ENCODE data around the gene OR2T12. TPM values are rescaled to one million over a fixed set of nuclear protein-coding genes. Genes with fewer than 3 reads are reported as not detected.
"Not testable (repeated sequence)": the region's sequence is repeated elsewhere in the genome, so short reads cannot be mapped to it uniquely, and the experiment has no call there.

OR2T12 gene
- not detected for total RNA-seq
- under 1 TPM in 1 of 8 donors, not detected in 7; 0.03 TPM for polyA plus RNA-seq (ENCODE audit: insufficient read depth in 1 of 8, insufficient read length in 8 of 8, low replicate concordance in 1 of 8)
- long read RNA-seq, donor 1: 0 reads
- long read RNA-seq, donor 2: 0 reads
- long read RNA-seq, donor 3: 0 reads
- long read RNA-seq, donor 4: 0 reads
- long read RNA-seq, donor 5: 0 reads
- long read RNA-seq, donor 6: 0 reads
- long read RNA-seq, donor 7: 0 reads
- long read RNA-seq, donor 8: 0 reads
- long read RNA-seq, donor 9: 0 reads
- long read RNA-seq, donor 10: 0 reads
- long read RNA-seq, donor 11: 0 reads

GRCh38 chr1:248303324-248303723 lies at the start of gene OR2T12:
Gene OR2T12, minus strand, starts transcription at chr1:248303424. Its CDS starts 7,846 bp downstream, at chr1:248295578.
- no peaks in the 10 kb centered on the region for H3K4me1 ChIP-seq (ENCODE audit: control insufficient read depth, insufficient read depth, low read length)
- DNase-seq: no peak
- H3K9me3 ChIP-seq (replicated peaks; ENCODE audit: control insufficient read depth, low read depth, low read length): peaks cover 11% of the 10 kb centered on the region
- H3K4me3 ChIP-seq (ENCODE audit: low read length): no peak within 1 kb of the TSS
- no CpG with 5 or more reads among the region's 1 CpG for WGBS (ENCODE audit: insufficient coverage)
- H3K27me3 ChIP-seq (ENCODE audit: control insufficient read depth, insufficient read depth, low read length): no peaks in the 10 kb centered on the region
- H3K27ac ChIP-seq (ENCODE audit: low read length): no peak within 1 kb of the TSS
- no peaks in the 10 kb centered on the region for H3K36me3 ChIP-seq (ENCODE audit: control insufficient read depth, insufficient read depth, low read length)

- WGBS (ENCODE audit: insufficient coverage): no CpG with 5 or more reads among the region's 4 CpGs
- H3K4me3 ChIP-seq (ENCODE audit: low read length): no peak within 1 kb of the TSS
Measured at GRCh38 chr1:248348475-248348874, 45.3 kb upstream of the OR2T12 start, which contains the start of gene OR14C36. Gene OR14C36, plus strand, starts transcription at chr1:248348775. Its CDS starts 0 bp downstream, at chr1:248348775.

GRCh38 chr1:248343451-248343850 lies 40.2 kb upstream of the OR2T12 start:
- H3K27ac ChIP-seq (ENCODE audit: low read length): no peak overlapping the region
- peaks cover 20% of the 10 kb centered on the region for H3K9me3 ChIP-seq (replicated peaks; ENCODE audit: control insufficient read depth, low read depth, low read length)
- no peaks in the 10 kb centered on the region for H3K27me3 ChIP-seq (ENCODE audit: control insufficient read depth, insufficient read depth, low read length)
- H3K36me3 ChIP-seq (ENCODE audit: control insufficient read depth, insufficient read depth, low read length): no peaks in the 10 kb centered on the region
- no CpG with 5 or more reads among the region's 3 CpGs for WGBS (ENCODE audit: insufficient coverage)
- DNase-seq: no peak
- H3K4me3 ChIP-seq (ENCODE audit: low read length): no peak overlapping the region
- no peaks in the 10 kb centered on the region for H3K4me1 ChIP-seq (ENCODE audit: control insufficient read depth, insufficient read depth, low read length)

More at GRCh38 chr1:248348475-248348874, 45.3 kb upstream of the OR2T12 start, which contains the start of gene OR14C36:
- DNase-seq: no peak
- Histone ChIP-seq H3K9me3 (replicated peaks; ENCODE audit: control insufficient read depth, low read depth, low read length) (peaks cover 20% of the 10 kb centered on the region), H3K27ac (ENCODE audit: low read length) (no peak within 1 kb of the TSS), H3K4me1 (ENCODE audit: control insufficient read depth, insufficient read depth, low read length) (no peaks in the 10 kb centered on the region), H3K36me3 (ENCODE audit: control insufficient read depth, insufficient read depth, low read length) (no peaks in the 10 kb centered on the region), H3K27me3 (ENCODE audit: control insufficient read depth, insufficient read depth, low read length) (no peaks in the 10 kb centered on the region)

DNA sequence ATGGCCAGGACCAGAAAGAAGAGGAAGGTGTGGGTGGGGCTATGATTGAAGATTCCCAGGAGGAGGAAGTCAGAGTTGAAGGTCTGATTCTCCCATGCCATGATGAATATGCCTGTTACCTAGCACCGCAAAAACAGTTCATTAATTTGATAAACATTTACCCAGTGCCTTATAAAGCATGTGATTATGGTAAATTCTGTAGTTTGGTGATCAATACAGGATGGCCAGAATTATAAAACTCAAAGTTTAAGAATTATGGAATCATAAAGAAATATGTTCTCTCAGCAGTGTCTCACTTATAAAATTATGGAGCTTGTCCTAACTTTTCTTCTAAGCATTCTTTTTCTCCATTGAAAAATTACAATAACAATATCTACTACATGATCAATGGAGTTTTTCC lies 21.2 kb upstream of the OR2T12 start, which contains the start of gene OR2M7:
TSS of gene OR2M7 (minus strand) at position 101 of the 400 bp plus-strand sequence. CDS start at position 101, 0 bp downstream.
- H3K36me3 ChIP-seq (ENCODE audit: control insufficient read depth, insufficient read depth, low read length): no peaks in the 10 kb centered on the region
- no peak within 1 kb of the TSS for H3K4me3 ChIP-seq (ENCODE audit: low read length)
- no peaks in the 10 kb centered on the region for H3K4me1 ChIP-seq (ENCODE audit: control insufficient read depth, insufficient read depth, low read length)
- H3K27me3 ChIP-seq (ENCODE audit: control insufficient read depth, insufficient read depth, low read length): no peaks in the 10 kb centered on the region
- H3K27ac ChIP-seq (ENCODE audit: low read length): no peak within 1 kb of the TSS
- WGBS (ENCODE audit: insufficient coverage): no CpG with 5 or more reads among the region's 1 CpG
- DNase-seq: no peak
- peaks cover 13% of the 10 kb centered on the region for H3K9me3 ChIP-seq (replicated peaks; ENCODE audit: control insufficient read depth, low read depth, low read length)

DNA sequence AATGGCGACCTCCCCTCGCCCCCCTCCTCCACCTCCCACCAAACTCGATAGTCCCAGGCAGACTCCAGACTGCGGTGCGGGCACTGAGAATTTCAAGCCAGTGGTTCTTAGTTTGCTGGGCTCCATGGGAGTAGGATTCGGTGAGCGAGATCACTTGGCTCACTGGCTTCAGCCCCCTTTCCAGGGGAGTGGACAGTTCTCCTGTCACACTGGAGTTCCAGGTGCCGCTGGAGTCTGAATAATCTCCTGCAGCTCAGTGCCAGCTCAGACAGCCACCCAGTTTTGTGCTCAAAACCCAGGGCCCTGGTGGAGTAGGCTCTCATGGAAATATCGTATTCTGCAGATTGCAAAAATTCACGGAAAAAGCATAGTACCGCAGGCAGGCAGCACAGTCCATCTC lies 13.6 kb upstream of the OR2T12 start:
- DNase-seq: no peak
- WGBS (ENCODE audit: insufficient coverage): 85% methylated on average over 9 of the region's 11 CpGs

DNA sequence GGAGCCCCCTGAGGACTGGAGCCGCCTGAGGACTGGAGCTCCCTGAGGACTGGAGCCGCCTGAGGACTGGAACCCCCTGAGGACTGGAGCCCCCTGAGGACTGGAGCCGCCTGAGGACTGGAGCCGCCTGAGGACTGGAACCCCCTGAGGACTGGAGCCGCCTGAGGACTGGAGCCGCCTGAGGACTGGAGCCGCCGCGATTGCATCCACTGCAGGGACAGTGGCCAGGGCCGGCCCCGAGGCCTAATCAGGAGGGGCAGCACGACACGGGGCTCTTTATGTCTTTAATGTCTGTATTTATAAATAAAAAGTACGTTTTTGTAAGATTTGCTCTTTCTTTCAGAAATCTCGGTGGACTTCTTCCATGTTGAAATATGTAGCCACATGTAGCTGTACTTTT lies 3.5 kb upstream of the OR2T12 start:
- H3K27me3 ChIP-seq (ENCODE audit: control insufficient read depth, insufficient read depth, low read length); H3K27ac ChIP-seq (ENCODE audit: low read length); H3K4me3 ChIP-seq (ENCODE audit: low read length); H3K4me1 ChIP-seq (ENCODE audit: control insufficient read depth, insufficient read depth, low read length); DNase-seq; H3K36me3 ChIP-seq (ENCODE audit: control insufficient read depth, insufficient read depth, low read length): not testable (repeated sequence)
- H3K9me3 ChIP-seq (replicated peaks; ENCODE audit: control insufficient read depth, low read depth, low read length): peaks cover 14% of the 10 kb centered on the region
- WGBS (ENCODE audit: insufficient coverage): 66% methylated on average over 7 of the region's 15 CpGs

More for the DNA sequence above, 13.6 kb upstream of the OR2T12 start:
- H3K27ac ChIP-seq (ENCODE audit: low read length): no peak overlapping the region
- H3K36me3 ChIP-seq (ENCODE audit: control insufficient read depth, insufficient read depth, low read length): no peaks in the 10 kb centered on the region
- no peaks in the 10 kb centered on the region for H3K4me1 ChIP-seq (ENCODE audit: control insufficient read depth, insufficient read depth, low read length)
- H3K27me3 ChIP-seq (ENCODE audit: control insufficient read depth, insufficient read depth, low read length): no peaks in the 10 kb centered on the region
- H3K9me3 ChIP-seq (replicated peaks; ENCODE audit: control insufficient read depth, low read depth, low read length): peaks cover 36% of the 10 kb centered on the region
- H3K4me3 ChIP-seq (ENCODE audit: low read length): no peak overlapping the region

GRCh38 chr1:248306103-248306502 lies 2.9 kb upstream of the OR2T12 start:
- 90% methylated on average over 17 of the region's 19 CpGs for WGBS (ENCODE audit: insufficient coverage)
- Histone ChIP-seq H3K27ac (ENCODE audit: low read length) (no peak overlapping the region), H3K4me3 (ENCODE audit: low read length) (no peak overlapping the region), H3K4me1 (ENCODE audit: control insufficient read depth, insufficient read depth, low read length) (no peaks in the 10 kb centered on the region), H3K36me3 (ENCODE audit: control insufficient read depth, insufficient read depth, low read length) (no peaks in the 10 kb centered on the region), H3K9me3 (replicated peaks; ENCODE audit: control insufficient read depth, low read depth, low read length) (peaks cover 14% of the 10 kb centered on the region), H3K27me3 (ENCODE audit: control insufficient read depth, insufficient read depth, low read length) (no peaks in the 10 kb centered on the region)
- no peak for DNase-seq

- DNase-seq; H3K27me3 ChIP-seq (ENCODE audit: control insufficient read depth, insufficient read depth, low read length); H3K4me3 ChIP-seq (ENCODE audit: low read length); H3K4me1 ChIP-seq (ENCODE audit: control insufficient read depth, insufficient read depth, low read length); H3K27ac ChIP-seq (ENCODE audit: low read length); H3K36me3 ChIP-seq (ENCODE audit: control insufficient read depth, insufficient read depth, low read length): not testable (repeated sequence)
- peaks cover 14% of the 10 kb centered on the region for H3K9me3 ChIP-seq (replicated peaks; ENCODE audit: control insufficient read depth, low read depth, low read length)
- 93% methylated on average over 3 of the region's 9 CpGs for WGBS (ENCODE audit: insufficient coverage)
Measured at GRCh38 chr1:248305672-248306071, 2.4 kb upstream of the OR2T12 start.

GRCh38 chr1:248288391-248288790 lies 14.8 kb downstream of the OR2T12 start:
- Histone ChIP-seq H3K4me1 (ENCODE audit: control insufficient read depth, insufficient read depth, low read length) (no peaks in the 10 kb centered on the region), H3K27ac (ENCODE audit: low read length) (no peak overlapping the region), H3K27me3 (ENCODE audit: control insufficient read depth, insufficient read depth, low read length) (no peaks in the 10 kb centered on the region), H3K4me3 (ENCODE audit: low read length) (no peak overlapping the region), H3K36me3 (ENCODE audit: control insufficient read depth, insufficient read depth, low read length) (no peaks in the 10 kb centered on the region), H3K9me3 (replicated peaks; ENCODE audit: control insufficient read depth, low read depth, low read length) (peaks cover 12% of the 10 kb centered on the region)
- no peak for DNase-seq
- no CpG with 5 or more reads among the region's 6 CpGs for WGBS (ENCODE audit: insufficient coverage)

- WGBS (ENCODE audit: insufficient coverage): no CpG with 5 or more reads among the region's 1 CpG
- Histone ChIP-seq H3K4me1 (ENCODE audit: control insufficient read depth, insufficient read depth, low read length) (no peaks in the 10 kb centered on the region), H3K36me3 (ENCODE audit: control insufficient read depth, insufficient read depth, low read length) (no peaks in the 10 kb centered on the region), H3K27me3 (ENCODE audit: control insufficient read depth, insufficient read depth, low read length) (no peaks in the 10 kb centered on the region), H3K4me3 (ENCODE audit: low read length) (no peak within 1 kb of the TSS), H3K9me3 (replicated peaks; ENCODE audit: control insufficient read depth, low read depth, low read length) (peaks cover 31% of the 10 kb centered on the region), H3K27ac (ENCODE audit: low read length) (no peak within 1 kb of the TSS)
- DNase-seq: no peak
Measured at GRCh38 chr1:248277876-248278275, 25.3 kb downstream of the OR2T12 start, which contains the start of gene OR2T33. Gene OR2T33, minus strand, starts transcription at chr1:248277976. Its CDS starts 4,162 bp downstream, at chr1:248273814.
